GM10266 (cell line): ENCODE results near the gene ADAMTS9.

ENCODE experiments used
- DNase-seq: peaks from one replicate; pipeline ENCODE4 v3.0.0; 2012; ENCODE audit errors: extremely low spot score
- TF ChIP-seq, protein P1 (sequence below): IDR thresholded peaks from 2 replicates; pipeline ENCODE4 v1.5.1; 2012; ENCODE audit warnings: mild to moderate bottlenecking, low read depth; ENCODE audit not compliant: control insufficient read depth, insufficient read depth; ENCODE audit errors: missing control alignments

Gene ADAMTS9

DNA sequence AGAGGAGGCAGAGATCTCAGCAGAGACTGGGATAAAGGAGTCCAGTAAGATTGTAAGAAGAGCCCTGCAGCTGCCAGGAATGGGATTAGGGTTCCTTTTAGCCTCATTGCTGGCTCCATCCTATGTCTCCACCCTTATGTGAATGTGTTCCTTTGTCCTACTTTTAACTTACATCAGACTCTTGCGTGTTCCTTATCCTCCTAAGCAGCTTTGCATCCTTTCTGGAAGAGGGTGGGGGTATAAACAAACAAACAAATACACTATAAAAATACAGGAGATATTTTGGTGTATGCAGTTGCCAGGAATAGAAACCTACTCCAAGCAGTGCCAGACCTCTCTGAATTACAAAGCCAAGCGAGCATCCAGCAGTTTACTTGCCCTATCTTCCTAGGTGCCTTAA is 194.7 kb downstream of the ADAMTS9 start:
- DNase-seq, result no peak
- TF ChIP-seq, protein P1, sequence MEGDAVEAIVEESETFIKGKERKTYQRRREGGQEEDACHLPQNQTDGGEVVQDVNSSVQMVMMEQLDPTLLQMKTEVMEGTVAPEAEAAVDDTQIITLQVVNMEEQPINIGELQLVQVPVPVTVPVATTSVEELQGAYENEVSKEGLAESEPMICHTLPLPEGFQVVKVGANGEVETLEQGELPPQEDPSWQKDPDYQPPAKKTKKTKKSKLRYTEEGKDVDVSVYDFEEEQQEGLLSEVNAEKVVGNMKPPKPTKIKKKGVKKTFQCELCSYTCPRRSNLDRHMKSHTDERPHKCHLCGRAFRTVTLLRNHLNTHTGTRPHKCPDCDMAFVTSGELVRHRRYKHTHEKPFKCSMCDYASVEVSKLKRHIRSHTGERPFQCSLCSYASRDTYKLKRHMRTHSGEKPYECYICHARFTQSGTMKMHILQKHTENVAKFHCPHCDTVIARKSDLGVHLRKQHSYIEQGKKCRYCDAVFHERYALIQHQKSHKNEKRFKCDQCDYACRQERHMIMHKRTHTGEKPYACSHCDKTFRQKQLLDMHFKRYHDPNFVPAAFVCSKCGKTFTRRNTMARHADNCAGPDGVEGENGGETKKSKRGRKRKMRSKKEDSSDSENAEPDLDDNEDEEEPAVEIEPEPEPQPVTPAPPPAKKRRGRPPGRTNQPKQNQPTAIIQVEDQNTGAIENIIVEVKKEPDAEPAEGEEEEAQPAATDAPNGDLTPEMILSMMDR, result no peak

DNA sequence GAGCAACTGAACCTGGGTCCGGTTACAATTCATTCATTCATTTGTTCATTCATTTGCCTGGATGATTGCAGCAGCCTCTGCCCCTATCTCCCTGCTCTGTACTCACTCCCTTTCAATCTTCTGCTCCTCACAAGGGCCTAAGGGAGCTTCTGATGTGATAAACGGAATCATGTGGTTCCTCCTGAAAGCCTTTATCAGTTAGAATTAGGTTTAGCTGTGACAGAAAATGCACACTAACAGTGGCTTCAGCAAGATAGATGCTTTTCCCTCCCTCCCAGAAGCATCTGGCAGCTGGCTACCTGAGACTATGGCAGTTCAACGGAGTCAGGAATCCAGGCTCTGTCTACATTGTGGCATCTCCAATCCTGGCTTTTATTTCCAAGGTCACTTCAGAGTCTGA is 196.0 kb downstream of the ADAMTS9 start:
- TF ChIP-seq, protein P1, result no peak
- no peak for DNase-seq

DNA sequence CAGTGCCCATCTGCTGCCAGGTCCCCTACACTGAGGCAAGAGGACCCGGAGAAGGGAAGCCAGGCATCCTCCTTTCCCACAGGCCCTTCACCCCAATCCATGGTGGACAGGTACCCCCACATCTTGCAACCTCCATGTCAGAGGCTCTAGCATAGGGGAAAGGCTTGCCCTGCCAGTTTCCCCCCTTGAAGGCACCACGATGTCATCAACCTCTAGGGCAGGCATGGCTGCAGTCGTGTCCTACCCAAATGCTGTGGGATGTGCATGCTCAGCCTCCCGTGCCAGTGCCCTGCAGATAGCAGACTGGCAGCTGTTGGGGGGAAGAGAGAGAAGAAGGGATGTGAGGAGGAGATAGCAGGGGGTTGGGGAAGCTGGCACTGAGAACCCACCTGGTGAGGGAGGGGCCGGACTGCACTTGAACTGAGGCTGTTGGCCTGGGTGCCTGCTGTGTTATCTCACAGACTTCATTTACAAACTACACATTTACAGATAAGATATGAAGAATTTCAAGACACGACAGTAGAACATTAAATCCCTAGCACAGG is 197.5 kb downstream of the ADAMTS9 start:
- TF ChIP-seq, protein P1, result no peak
- DNase-seq, result no peak

DNA sequence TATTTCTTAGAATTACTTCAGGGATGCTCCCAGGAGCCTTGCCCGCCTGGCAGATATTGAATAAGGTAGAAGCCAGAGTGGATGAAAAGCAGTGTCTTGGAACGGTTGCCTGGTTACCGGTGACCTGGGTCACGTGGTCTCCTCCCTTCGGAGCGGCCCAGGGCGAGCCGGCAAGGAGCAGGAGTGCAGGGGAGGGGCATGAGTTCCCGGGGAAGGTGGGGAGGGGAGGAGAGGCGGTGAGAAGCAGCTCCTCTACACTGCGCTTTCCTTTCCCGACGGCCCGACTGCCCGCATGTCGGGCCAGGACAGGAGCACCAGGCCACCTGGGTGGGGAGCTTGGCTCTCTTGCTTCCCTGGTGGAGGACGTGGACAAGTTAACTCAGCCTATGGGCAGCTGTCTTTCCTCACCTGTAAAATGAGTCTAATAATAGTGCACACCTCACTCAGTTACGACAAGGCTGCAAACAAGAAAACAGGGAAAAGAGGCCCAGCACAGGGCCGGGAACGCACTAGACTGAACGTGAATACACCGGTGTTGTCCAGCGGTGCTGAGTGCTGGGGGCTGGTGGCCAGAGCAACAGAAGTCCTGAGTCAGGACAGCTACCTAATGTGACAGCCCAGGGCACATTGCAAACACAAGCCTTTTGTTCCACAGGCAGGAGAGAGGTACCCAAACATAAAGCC is 198.3 kb downstream of the ADAMTS9 start:
- TF ChIP-seq, protein P1, result no peak
- DNase-seq, result no peak

DNA sequence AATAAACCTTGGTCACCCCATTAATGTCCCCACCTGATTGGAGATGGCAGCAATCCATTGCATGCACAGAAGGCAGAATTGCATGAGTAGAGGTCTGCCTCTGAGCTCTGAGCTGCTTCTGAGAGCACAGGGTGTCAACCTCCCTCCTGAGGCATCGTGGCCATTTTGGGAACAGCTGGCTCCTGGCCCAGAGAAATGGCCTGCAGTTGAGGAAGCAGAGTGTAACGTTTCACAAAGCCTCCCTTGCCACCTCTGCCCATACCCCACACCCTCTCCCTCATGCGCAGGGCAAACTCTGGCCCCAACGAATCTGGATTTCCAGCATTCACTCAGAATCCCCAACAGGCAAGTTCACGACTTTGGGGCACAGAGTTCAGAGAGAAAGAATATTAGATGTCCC is 198.9 kb downstream of the ADAMTS9 start:
- DNase-seq, result no peak
- TF ChIP-seq, protein P1, result no peak

DNA sequence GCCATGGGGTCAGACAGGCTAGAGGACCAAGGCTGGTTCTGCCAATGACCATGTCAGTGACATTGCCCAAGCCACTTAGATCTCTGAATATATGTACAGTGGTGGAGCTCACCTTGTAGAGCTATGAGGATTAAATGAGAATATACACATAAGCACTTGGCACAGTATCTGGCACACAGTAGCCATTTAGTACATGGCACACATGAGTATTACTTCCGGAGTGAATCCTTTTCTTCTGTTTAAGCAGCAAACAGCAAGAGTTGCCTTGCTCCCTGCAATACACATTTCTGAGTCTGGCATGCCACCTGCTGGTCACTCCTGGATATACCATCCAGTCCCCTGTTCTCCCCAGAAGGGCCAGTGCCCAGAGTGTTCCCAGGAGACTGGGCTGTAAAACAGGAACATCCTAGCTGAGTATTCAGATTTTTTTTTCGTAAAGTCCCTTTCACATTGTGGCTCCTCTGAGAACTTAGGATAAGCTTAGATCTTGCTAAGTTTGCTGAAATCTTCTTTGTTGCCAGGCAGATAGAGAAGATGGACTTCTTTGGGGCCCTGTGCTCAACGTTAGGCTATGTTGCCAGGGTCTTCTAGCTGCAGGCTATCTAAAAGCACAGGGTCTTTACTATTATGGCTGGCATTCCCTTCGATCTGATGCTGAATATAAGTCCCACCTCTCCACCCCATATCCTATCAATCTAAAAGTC is 203.4 kb downstream of the ADAMTS9 start:
- peak; percentile 53 for DNase-seq
- TF ChIP-seq, protein P1, result peak; percentile 85

DNA sequence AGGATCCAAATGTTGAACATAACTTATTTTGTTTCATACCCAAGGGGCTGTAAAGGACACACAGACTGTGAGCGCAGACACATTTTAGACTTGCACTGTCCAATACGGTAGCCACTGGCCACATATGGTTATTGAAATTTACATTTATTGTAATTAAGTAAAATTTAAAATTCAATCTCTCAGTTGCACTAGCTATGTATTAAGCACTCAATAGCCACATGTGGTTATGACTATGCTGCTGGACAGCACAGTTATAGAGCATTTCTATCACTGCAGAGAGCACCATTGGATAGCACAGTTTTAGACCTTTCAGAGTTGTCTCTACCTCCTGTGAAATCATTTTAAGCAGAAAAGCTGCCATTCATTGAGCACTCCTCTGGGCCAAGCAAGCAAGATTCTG is 204.3 kb downstream of the ADAMTS9 start:
- TF ChIP-seq, protein P1, result no peak
- DNase-seq, result no peak
